Measurements from ENCODE around the gene FBLN1. TPM values are rescaled to one million over a fixed set of nuclear protein-coding genes. Genes with fewer than 3 reads are reported as not detected.
"Not testable (repeated sequence)": the region's sequence is repeated elsewhere in the genome, so short reads cannot be mapped to it uniquely, and the experiment has no call there.

FBLN1 gene
- total and polyA plus RNA-seq, 2 donors = 700 to 1,381 TPM

- WGBS = 88% methylated on average over 8 of the region's 8 CpGs
- Histone ChIP-seq H3K4me1 (ENCODE audit: insufficient read depth) (no peaks in the 10 kb centered on the region), H3K27ac (ENCODE audit: low read depth) (no peak overlapping the region), H3K4me3 (ENCODE audit: low read depth, low read length) (no peak overlapping the region), H3K36me3 (ENCODE audit: insufficient read depth) (no peaks in the 10 kb centered on the region)
- no peak for DNase-seq (ENCODE audit: extremely low spot score)
These were observed 91.6 kb downstream of the FBLN1 start for GRCh38 chr22:45594123-45594941.

- peak; percentile 56 for DNase-seq (ENCODE audit: extremely low spot score)
- Histone ChIP-seq H3K27ac (ENCODE audit: low read depth) (peak overlapping the region; percentile 76), H3K36me3 (ENCODE audit: insufficient read depth) (no peaks in the 10 kb centered on the region), H3K4me1 (ENCODE audit: insufficient read depth) (no peaks in the 10 kb centered on the region), H3K4me3 (ENCODE audit: low read depth, low read length) (no peak overlapping the region)
- WGBS = 48% methylated on average over 20 of the region's 20 CpGs
These were observed 94.9 kb downstream of the FBLN1 start for GRCh38 chr22:45597460-45598192.

- Histone ChIP-seq H3K4me3 (ENCODE audit: low read depth, low read length) (no peak overlapping the region), H3K4me1 (ENCODE audit: insufficient read depth) (no peaks in the 10 kb centered on the region), H3K27ac (ENCODE audit: low read depth) (no peak overlapping the region), H3K36me3 (ENCODE audit: insufficient read depth) (no peaks in the 10 kb centered on the region)
- WGBS = 92% methylated on average over 15 of the region's 15 CpGs
- no peak for DNase-seq (ENCODE audit: extremely low spot score)
These were observed 96.0 kb downstream of the FBLN1 start for GRCh38 chr22:45598596-45599217.

- WGBS = 91% methylated on average over 22 of the region's 22 CpGs
- no peak overlapping the region for H3K4me3 ChIP-seq (ENCODE audit: low read depth, low read length)
- no peak for DNase-seq (ENCODE audit: extremely low spot score)
These were observed 97.3 kb downstream of the FBLN1 start for GRCh38 chr22:45599836-45600577.

GRCh38 chr22:45600790-45601730 is 98.4 kb downstream of the FBLN1 start:
- no peak for DNase-seq (ENCODE audit: extremely low spot score)
- Histone ChIP-seq H3K36me3 (ENCODE audit: insufficient read depth) (no peaks in the 10 kb centered on the region), H3K4me3 (ENCODE audit: low read depth, low read length) (no peak overlapping the region), H3K4me1 (ENCODE audit: insufficient read depth) (no peaks in the 10 kb centered on the region), H3K27ac (ENCODE audit: low read depth) (no peak overlapping the region)
- WGBS = 80% methylated on average over 14 of the region's 14 CpGs

More at GRCh38 chr22:45599836-45600577, 97.3 kb downstream of the FBLN1 start:
- Histone ChIP-seq H3K36me3 (ENCODE audit: insufficient read depth) (no peaks in the 10 kb centered on the region), H3K27ac (ENCODE audit: low read depth) (no peak overlapping the region), H3K4me1 (ENCODE audit: insufficient read depth) (no peaks in the 10 kb centered on the region)

- DNase-seq (ENCODE audit: extremely low spot score) = no peak
- Histone ChIP-seq H3K36me3 (ENCODE audit: insufficient read depth) (no peaks in the 10 kb centered on the region), H3K27ac (ENCODE audit: low read depth) (no peak overlapping the region), H3K4me3 (ENCODE audit: low read depth, low read length) (no peak overlapping the region), H3K4me1 (ENCODE audit: insufficient read depth) (no peaks in the 10 kb centered on the region)
- 88% methylated on average over 10 of the region's 10 CpGs for WGBS
These were observed 99.5 kb downstream of the FBLN1 start for GRCh38 chr22:45602004-45602733.

GRCh38 chr22:45602824-45603595 is 100.3 kb downstream of the FBLN1 start:
- H3K36me3 ChIP-seq (ENCODE audit: insufficient read depth) = no peaks in the 10 kb centered on the region
- DNase-seq (ENCODE audit: extremely low spot score) = no peak
- H3K4me3 ChIP-seq (ENCODE audit: low read depth, low read length) = no peak overlapping the region
- no peaks in the 10 kb centered on the region for H3K4me1 ChIP-seq (ENCODE audit: insufficient read depth)
- 86% methylated on average over 21 of the region's 21 CpGs for WGBS
- no peak overlapping the region for H3K27ac ChIP-seq (ENCODE audit: low read depth)

- WGBS = 50% methylated on average over 3 of the region's 3 CpGs
- H3K4me3 ChIP-seq (ENCODE audit: low read depth, low read length) = no peak overlapping the region
- H3K36me3 ChIP-seq (ENCODE audit: insufficient read depth) = no peaks in the 10 kb centered on the region
- DNase-seq (ENCODE audit: extremely low spot score) = no peak
- H3K27ac ChIP-seq (ENCODE audit: low read depth) = no peak overlapping the region
- no peaks in the 10 kb centered on the region for H3K4me1 ChIP-seq (ENCODE audit: insufficient read depth)
These were observed 100.9 kb downstream of the FBLN1 start for GRCh38 chr22:45603619-45604018.

- DNase-seq (ENCODE audit: extremely low spot score); H3K4me1 ChIP-seq (ENCODE audit: insufficient read depth); H3K4me3 ChIP-seq (ENCODE audit: low read depth, low read length); H3K27ac ChIP-seq (ENCODE audit: low read depth); H3K36me3 ChIP-seq (ENCODE audit: insufficient read depth): not testable (repeated sequence)
- WGBS = 73% methylated on average over 11 of the region's 11 CpGs
These were observed 105.4 kb downstream of the FBLN1 start for GRCh38 chr22:45608045-45608444.

GRCh38 chr22:45608763-45609180 is 106.1 kb downstream of the FBLN1 start:
- no peaks in the 10 kb centered on the region for H3K4me1 ChIP-seq (ENCODE audit: insufficient read depth)
- no peaks in the 10 kb centered on the region for H3K36me3 ChIP-seq (ENCODE audit: insufficient read depth)
- H3K27ac ChIP-seq (ENCODE audit: low read depth) = no peak overlapping the region
- DNase-seq (ENCODE audit: extremely low spot score) = no peak
- WGBS = 63% methylated on average over 8 of the region's 8 CpGs
- no peak overlapping the region for H3K4me3 ChIP-seq (ENCODE audit: low read depth, low read length)

- Histone ChIP-seq H3K4me1 (ENCODE audit: insufficient read depth) (no peaks in the 10 kb centered on the region), H3K4me3 (ENCODE audit: low read depth, low read length) (no peak overlapping the region), H3K36me3 (ENCODE audit: insufficient read depth) (no peaks in the 10 kb centered on the region)
These were observed 109.8 kb downstream of the FBLN1 start for GRCh38 chr22:45612451-45612901.

More at GRCh38 chr22:45612451-45612901, 109.8 kb downstream of the FBLN1 start:
- 43% methylated on average over 15 of the region's 15 CpGs for WGBS
- DNase-seq (ENCODE audit: extremely low spot score) = no peak
- no peak overlapping the region for H3K27ac ChIP-seq (ENCODE audit: low read depth)
